Erythroblast (primary cell): ENCODE data around the gene PSPN.

Experiments used
- GATA1 ChIP-seq: IDR thresholded peaks from 2 replicates; pipeline ENCODE4 v1.6.1; 2011; ENCODE audit warnings: low read depth, mild to moderate bottlenecking, control low read depth, low read length, moderate library complexity
- POLR2A ChIP-seq: IDR thresholded peaks from 2 replicates; pipeline ENCODE4 v1.6.1; 2011; ENCODE audit warnings: mild to moderate bottlenecking, low read length

DNA sequence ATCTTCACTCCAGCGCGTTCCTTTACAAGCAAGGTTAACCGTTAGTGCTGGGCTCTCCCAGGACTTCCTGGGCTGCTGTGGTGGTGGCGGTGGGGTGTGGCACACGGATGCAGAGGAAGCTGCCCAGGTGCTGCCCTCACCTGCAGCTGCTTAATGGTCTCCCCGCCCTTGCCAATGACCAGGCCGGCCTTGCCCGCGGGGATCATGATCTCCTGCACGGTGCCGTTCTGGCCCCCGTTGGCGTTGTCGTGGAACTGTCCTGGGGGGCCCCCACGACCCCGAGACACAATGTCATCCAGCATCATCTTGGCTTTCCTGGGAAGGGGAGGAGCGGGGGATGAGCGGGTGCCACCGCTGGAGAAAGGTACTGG is 42.8 kb upstream of the PSPN start:
- TF ChIP-seq POLR2A, result no peak
- TF ChIP-seq GATA1, result no peak
